Epithelial cell of prostate (primary cell): Measurements from ENCODE around the gene ADCK2.
"Not testable (repeated sequence)": the region's sequence is repeated elsewhere in the genome, so short reads cannot be mapped to it uniquely, and the experiment has no call there.

Source experiments
- DNase-seq: peaks from one replicate; pipeline ENCODE4 v3.0.0-alpha.2; 2011; ENCODE audit warnings: low read depth, low spot score
- H3K27ac ChIP-seq: fragments of 450-650 bp; 2 replicates; pipeline ENCODE4 v1.5.1; 2017; ENCODE audit warnings: mild to moderate bottlenecking

The ADCK2 gene

DNA sequence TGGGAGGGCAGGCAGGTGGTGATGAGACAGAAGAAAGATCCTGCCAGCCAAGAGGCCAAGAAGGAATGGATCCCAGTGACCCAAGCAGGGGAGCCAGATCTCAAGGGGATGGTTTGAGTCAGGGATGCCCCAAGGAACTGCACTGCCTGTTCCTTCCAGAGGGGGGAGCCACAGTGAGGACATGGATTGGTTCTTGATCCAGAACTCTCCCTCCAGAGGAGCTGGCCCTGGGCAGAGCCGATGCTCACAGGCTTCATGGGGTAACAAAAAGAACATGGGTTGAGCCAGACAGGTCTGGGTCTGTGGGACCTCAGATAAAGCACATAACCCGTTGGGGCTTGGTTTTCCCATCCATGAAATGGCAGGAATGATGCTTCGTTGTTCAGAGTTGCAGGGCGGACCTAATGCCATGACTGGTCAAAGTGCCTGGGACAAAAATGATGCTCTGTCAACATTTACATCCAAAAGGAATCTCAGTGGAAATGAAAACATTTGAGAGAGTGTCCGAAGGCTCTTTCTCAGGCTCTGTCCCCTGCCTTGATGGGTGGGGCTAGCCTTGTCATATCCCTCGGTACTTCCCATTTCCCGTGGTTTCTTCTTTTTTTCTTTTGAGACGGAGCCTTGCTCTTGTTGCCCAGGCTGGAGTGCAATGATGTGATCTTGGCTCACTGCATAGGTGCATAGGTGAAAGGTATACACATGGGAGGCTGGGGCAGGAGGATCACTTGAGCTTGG lies 27.4 kb upstream of the ADCK2 start:
- H3K27ac ChIP-seq, result no peak overlapping the region
- DNase-seq, result no peak

GRCh38 chr7:140646931-140647647 lies 25.7 kb upstream of the ADCK2 start:
- no peak overlapping the region for H3K27ac ChIP-seq
- no peak for DNase-seq

DNA sequence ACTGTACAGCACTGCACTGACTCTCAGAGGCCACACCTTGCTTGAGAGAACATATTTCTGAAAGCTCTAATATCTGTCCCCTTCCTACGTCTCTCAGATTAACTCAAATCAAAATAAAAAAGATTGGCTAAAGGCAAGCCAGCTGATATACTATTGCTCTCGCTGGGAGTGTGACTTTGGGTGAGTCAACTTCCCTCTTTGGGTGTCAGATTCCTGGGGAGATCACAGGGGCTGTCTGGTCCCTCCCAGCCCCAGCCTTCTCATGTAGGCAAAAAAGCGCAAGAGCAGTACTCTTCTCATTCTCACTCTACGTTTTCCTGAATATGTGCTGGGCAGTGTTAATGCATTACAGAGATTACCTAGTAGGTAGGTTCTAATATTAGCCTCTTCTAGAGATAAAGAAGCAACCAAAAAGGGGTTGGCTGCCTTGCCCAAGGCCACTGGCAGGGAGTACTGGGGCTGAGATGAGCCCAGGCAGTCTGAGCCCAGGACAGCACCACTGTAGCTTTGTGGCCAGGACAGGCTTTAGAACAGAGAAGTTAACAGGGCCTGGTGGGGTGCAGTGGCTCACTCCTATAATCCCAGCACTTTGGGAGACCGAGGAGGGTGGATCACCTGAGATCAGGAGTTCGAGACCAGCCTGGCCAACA lies 23.1 kb upstream of the ADCK2 start:
- DNase-seq, result no peak
- H3K27ac ChIP-seq, result no peak overlapping the region

- DNase-seq, result no peak
- no peak overlapping the region for H3K27ac ChIP-seq
Observed at GRCh38 chr7:140650367-140650766, 22.4 kb upstream of the ADCK2 start.

GRCh38 chr7:140653319-140654108 lies 19.2 kb upstream of the ADCK2 start:
- no peak for DNase-seq
- H3K27ac ChIP-seq, result no peak overlapping the region

- no peak overlapping the region for H3K27ac ChIP-seq
- DNase-seq, result no peak
Observed at GRCh38 chr7:140654109-140654387, 18.7 kb upstream of the ADCK2 start.

GRCh38 chr7:140654661-140655060 lies 18.1 kb upstream of the ADCK2 start:
- no peak for DNase-seq
- no peak overlapping the region for H3K27ac ChIP-seq

DNA sequence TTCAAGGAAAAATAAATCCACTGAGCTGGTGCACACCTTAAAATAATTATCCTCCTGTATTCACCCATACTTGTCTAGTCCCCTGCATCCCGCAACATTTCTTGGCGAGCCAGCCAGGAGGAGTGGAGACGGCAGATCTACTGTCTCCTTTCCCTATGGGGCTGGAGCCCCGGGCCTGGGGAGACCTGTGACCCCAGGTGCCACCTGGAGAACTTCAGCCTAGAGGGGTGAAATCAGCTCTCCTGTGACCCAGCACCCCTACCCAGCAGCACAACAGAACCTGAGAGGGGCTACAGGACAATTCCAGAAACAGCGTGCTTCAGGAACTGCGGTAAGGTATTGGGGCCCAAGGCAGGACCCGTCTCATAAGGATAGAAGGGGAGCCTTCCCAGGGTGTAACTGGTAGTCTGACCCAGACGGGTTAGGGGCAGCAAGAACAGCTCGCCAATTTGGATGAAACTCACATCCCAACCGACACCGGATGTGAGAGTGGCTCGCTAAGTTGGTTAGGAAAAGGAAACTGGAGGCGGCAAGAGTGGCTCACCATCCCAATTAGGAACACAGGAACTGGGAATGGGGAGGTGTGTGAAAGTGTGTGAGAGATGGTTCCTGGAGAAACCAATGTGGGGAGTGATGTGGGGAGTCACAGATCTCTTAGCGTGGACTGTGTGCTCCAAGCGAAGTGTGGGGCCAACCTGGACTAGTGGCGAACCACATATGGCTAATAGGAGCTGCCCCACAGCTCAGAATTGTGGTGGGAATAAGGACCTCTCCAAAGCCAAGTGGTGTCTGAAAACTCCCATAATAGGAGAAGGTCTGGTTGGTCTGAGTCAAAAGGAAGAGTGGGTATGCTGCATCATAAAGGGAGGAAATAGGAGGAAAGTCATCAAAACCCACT lies 17.0 kb upstream of the ADCK2 start:
- H3K27ac ChIP-seq, result no peak overlapping the region

DNA sequence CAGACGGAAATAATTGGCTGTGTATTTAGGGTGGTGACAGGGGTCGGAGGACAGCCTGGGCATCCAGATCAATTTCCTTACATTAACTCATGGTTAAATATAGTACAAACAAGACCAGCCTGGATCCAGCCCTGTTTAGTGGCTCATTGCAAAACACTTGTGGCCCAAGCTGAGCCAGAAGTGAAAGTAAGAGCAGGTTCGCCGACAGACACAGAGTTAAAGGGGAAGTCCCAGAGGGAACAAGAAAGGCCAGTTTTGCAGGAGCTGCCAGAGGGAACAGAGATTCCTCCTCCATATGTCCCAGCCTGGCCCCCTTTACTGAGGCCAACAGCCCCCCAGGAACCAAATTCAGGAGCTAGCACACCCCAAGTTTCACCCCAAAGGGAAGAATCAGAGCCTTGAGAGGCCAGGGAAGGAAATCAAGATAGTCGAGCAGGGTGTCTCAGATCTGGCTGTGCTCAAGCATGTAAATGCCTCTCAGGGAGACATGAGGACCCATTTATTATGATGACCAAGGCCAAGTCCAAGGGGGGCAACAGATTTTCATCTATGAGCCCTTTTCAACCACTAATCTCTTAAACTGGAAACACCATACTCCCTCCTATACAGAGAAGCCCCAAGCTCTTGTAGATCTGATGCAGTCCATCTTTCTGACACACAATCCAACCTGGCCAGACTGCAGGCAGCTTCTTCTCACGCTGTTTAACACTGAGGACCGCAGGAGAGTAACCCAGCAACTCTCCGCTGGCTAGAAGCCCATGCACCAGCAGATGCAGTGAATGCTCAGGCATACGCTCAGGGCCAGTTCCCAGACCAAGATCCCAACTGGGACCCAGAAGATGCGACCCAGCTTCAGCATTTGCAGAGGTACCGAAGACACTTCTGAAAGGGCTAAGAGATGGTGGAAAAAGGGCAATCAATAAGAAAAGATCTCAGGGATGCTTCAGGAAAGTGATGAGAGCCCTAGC lies 15.9 kb upstream of the ADCK2 start:
- H3K27ac ChIP-seq, result no peak overlapping the region
- peak; percentile 63 for DNase-seq

More for the DNA sequence above, 17.0 kb upstream of the ADCK2 start:
- DNase-seq, result no peak

- DNase-seq, result no peak
- no peak overlapping the region for H3K27ac ChIP-seq
Observed at GRCh38 chr7:140657891-140658290, 14.9 kb upstream of the ADCK2 start.

- no peak overlapping the region for H3K27ac ChIP-seq
- DNase-seq, result no peak
Observed at GRCh38 chr7:140659856-140660255, 12.9 kb upstream of the ADCK2 start.

- H3K27ac ChIP-seq, result no peak overlapping the region
- DNase-seq, result no peak
Observed at GRCh38 chr7:140661124-140661523, 11.6 kb upstream of the ADCK2 start.

DNA sequence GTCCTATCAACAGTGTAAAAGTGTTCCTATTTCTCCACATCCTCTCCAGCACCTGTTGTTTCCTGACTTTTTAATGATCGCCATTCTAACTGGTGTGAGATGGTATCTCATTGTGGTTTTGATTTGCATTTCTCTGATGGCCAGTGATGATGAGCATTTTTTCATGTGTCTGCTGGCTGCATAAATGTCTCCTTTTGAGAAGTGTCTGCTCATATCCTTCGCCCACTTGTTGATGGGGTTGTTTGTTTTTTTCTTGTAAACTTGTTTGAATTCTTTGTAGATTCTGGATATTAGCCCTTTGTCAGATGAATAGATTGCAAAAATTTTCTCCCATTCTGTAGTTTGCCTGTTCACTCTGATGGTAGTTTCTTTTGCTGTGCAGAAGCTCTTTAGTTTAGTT lies 9.8 kb upstream of the ADCK2 start:
- DNase-seq, result not testable (repeated sequence)

GRCh38 chr7:140667476-140667875 lies 5.3 kb upstream of the ADCK2 start:
- H3K27ac ChIP-seq, result no peak overlapping the region
- no peak for DNase-seq

More for the DNA sequence above, 9.8 kb upstream of the ADCK2 start:
- not testable (repeated sequence) for H3K27ac ChIP-seq

- no peak overlapping the region for H3K27ac ChIP-seq
- no peak for DNase-seq
Observed at GRCh38 chr7:140668641-140669040, 4.1 kb upstream of the ADCK2 start.

- no peak for DNase-seq
- H3K27ac ChIP-seq, result no peak overlapping the region
Observed at GRCh38 chr7:140669352-140669751, 3.4 kb upstream of the ADCK2 start.

GRCh38 chr7:140669862-140670261 lies 2.9 kb upstream of the ADCK2 start:
- H3K27ac ChIP-seq, DNase-seq: not testable (repeated sequence)

GRCh38 chr7:140670343-140670935 lies 2.3 kb upstream of the ADCK2 start:
- H3K27ac ChIP-seq, result no peak overlapping the region
- no peak for DNase-seq
